ENCODE data around the gene DUSP7. TPM values are rescaled to one million over a fixed set of nuclear protein-coding genes. Genes with fewer than 3 reads are reported as not detected.

Gene DUSP7
- total RNA-seq, 1 donor from 2014 or later = 25.9 TPM

DNA sequence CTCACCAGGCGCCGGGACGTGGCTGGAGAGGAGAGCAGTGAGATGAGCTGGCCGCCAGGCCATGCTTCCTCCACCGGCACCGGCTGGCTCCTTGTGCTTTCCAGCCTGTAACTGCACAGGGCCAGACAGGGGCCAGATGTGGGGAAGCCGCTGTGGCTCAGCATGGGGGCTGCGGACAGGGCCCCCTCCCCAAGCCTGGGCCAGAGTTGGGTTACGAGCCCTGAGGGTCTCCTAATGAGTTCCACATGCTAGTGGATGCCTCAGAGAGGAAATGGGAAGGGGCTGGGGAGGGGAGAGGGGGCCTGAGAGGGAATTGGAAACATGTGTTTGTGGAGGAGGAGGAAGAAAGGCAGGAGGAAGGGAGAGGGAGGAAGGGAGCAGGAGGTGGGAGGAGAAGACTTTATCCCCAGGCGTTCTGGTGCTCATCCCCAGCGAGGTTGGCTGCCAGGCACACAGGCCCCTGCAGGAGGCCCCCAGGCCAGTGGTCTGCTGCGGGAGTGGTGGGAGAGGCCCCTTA lies 11.7 kb upstream of the DUSP7 start:
- H3K36me3 Mint-ChIP-seq = no peaks in the 10 kb centered on the region
- peaks cover 2% of the 10 kb centered on the region for H3K27me3 Mint-ChIP-seq
- H3K4me3 Mint-ChIP-seq = peak overlapping the region; percentile 25
- peak; percentile 89 for DNase-seq (ENCODE audit: extremely low spot score, unreplicated experiment)
- peaks cover 29% of the 10 kb centered on the region for H3K4me1 Mint-ChIP-seq (ENCODE audit: unreplicated experiment)
- no peaks in the 10 kb centered on the region for H3K9me3 Mint-ChIP-seq
- no peak overlapping the region for H3K27ac Mint-ChIP-seq
- TF ChIP-seq, protein P1, sequence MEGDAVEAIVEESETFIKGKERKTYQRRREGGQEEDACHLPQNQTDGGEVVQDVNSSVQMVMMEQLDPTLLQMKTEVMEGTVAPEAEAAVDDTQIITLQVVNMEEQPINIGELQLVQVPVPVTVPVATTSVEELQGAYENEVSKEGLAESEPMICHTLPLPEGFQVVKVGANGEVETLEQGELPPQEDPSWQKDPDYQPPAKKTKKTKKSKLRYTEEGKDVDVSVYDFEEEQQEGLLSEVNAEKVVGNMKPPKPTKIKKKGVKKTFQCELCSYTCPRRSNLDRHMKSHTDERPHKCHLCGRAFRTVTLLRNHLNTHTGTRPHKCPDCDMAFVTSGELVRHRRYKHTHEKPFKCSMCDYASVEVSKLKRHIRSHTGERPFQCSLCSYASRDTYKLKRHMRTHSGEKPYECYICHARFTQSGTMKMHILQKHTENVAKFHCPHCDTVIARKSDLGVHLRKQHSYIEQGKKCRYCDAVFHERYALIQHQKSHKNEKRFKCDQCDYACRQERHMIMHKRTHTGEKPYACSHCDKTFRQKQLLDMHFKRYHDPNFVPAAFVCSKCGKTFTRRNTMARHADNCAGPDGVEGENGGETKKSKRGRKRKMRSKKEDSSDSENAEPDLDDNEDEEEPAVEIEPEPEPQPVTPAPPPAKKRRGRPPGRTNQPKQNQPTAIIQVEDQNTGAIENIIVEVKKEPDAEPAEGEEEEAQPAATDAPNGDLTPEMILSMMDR (conservative IDR thresholded peaks at IDR 0.05) = no peak

DNA sequence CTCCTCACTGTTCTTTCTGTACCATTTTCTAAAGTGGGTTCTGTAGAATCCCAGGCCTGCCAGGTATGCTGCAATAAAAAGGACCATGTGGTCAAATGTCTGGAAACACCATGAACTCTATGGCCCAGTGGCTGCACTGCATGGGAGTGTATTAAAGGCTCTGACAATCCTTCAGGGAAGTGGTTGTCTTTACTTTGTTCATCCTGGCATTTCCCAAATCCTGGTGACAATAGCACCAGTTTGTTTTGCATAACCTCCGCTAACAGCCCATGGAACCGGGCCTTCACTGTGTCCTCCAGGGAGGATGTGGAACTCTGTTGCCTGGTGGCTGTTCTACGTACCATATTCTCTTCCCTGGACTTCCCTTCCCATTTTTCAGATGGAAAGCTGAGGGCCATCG lies 11.2 kb upstream of the DUSP7 start:
- H3K4me1 Mint-ChIP-seq (ENCODE audit: unreplicated experiment) = peaks cover 31% of the 10 kb centered on the region
- no peaks in the 10 kb centered on the region for H3K36me3 Mint-ChIP-seq
- peak overlapping the region; percentile 25 for H3K4me3 Mint-ChIP-seq
- no peaks in the 10 kb centered on the region for H3K9me3 Mint-ChIP-seq
- H3K27ac Mint-ChIP-seq = peak overlapping the region; percentile 35
- peaks cover 3% of the 10 kb centered on the region for H3K27me3 Mint-ChIP-seq
- TF ChIP-seq, protein P1 (conservative IDR thresholded peaks at IDR 0.05) = no peak
- DNase-seq (ENCODE audit: extremely low spot score, unreplicated experiment) = no peak

DNA sequence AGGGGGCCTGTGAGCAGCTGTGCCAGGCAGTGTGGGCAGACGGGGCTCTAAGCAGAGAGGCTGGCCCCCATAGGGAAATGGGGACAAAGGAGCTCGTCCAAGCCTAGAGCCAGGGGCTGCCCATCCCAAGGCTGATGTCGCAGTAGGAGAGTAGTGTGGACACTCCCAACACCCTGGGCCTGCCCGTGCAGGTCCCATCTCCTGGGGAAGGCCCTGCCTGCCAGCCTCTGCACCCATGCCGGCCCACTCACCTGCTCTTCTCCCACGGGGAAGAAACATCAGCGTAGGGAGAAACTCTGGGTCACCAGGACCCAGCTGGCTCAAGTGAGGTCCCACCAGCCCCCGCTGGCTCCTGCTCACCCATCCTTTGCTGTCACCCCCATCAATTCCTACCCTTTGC lies 10.7 kb upstream of the DUSP7 start:
- H3K9me3 Mint-ChIP-seq = no peaks in the 10 kb centered on the region
- H3K27ac Mint-ChIP-seq = peak overlapping the region; percentile 35
- H3K36me3 Mint-ChIP-seq = no peaks in the 10 kb centered on the region
- H3K4me3 Mint-ChIP-seq = no peak overlapping the region
- H3K4me1 Mint-ChIP-seq (ENCODE audit: unreplicated experiment) = peaks cover 27% of the 10 kb centered on the region
- no peak for DNase-seq (ENCODE audit: extremely low spot score, unreplicated experiment)
- H3K27me3 Mint-ChIP-seq = peaks cover 3% of the 10 kb centered on the region
- TF ChIP-seq, protein P1 (conservative IDR thresholded peaks at IDR 0.05) = no peak

DNA sequence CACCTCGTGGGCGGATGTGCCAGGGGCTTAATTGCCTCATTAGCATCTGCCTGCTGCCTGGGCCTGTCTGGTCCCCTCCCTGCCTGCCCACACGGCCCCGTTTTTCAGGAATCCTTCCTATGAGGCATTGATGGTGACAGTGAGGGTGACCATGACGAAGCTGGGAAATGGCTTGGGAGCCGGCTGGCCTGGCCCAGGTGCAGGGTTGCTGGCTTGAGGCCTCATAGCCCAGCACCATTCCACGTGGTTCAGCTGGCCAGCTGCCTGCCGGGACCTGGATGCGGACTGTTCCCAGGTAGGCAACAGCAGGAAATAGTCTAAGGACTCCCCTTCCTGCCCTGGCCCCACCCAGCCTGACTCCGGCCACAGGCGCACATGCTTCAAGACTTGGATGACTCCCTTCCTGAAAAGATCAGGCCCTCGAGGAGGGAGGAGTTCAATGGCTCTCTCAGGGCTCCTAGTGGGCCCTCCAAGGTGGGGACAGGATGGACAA lies 8.9 kb upstream of the DUSP7 start:
- TF ChIP-seq, protein P1 (conservative IDR thresholded peaks at IDR 0.05) = no peak
- Mint-ChIP-seq H3K9me3 (no peaks in the 10 kb centered on the region), H3K4me1 (ENCODE audit: unreplicated experiment) (peaks cover 24% of the 10 kb centered on the region), H3K27ac (no peak overlapping the region), H3K36me3 (no peaks in the 10 kb centered on the region), H3K4me3 (no peak overlapping the region), H3K27me3 (peaks cover 3% of the 10 kb centered on the region)
- no peak for DNase-seq (ENCODE audit: extremely low spot score, unreplicated experiment)

DNA sequence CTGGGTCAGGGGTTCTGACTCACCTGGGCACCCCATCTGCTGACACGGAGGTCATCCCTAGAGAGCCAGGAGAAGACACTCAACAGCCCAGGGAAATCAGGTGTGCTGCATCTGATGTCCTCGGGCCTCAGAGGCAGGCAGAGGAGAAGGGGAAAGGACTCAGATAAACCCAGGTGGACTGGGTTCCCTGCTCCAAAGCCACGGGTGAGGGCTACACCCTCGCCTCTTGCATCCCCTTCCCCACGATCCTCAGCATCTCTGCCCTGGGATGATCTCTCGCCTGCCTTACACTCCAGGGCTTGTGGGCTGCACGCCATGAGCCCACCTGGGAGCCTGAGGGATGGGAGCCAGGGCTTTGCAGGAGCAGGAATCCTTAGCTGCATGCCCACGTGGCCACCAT lies 8.2 kb upstream of the DUSP7 start:
- TF ChIP-seq, protein P1 (conservative IDR thresholded peaks at IDR 0.05) = no peak
- Mint-ChIP-seq H3K27me3 (peaks cover 3% of the 10 kb centered on the region), H3K27ac (no peak overlapping the region), H3K9me3 (no peaks in the 10 kb centered on the region), H3K36me3 (no peaks in the 10 kb centered on the region), H3K4me3 (no peak overlapping the region), H3K4me1 (ENCODE audit: unreplicated experiment) (peaks cover 18% of the 10 kb centered on the region)
- DNase-seq (ENCODE audit: extremely low spot score, unreplicated experiment) = no peak
